GM13977 (cell line): ENCODE results near the gene FGGY.
"Not testable (repeated sequence)": the region's sequence is repeated elsewhere in the genome, so short reads cannot be mapped to it uniquely, and the experiment has no call there.

Experiments
- DNase-seq: peaks from one replicate; pipeline ENCODE4 v3.0.0; 2012; ENCODE audit warnings: low spot score
- in situ Hi-C: fragments of 300-500 bp; cut with MboI; formaldehyde crosslinking; loops from one replicate; pipeline ENCODE4 v1.12.0; 2022; ENCODE audit warnings: low sequenced_read_pairs, low pct_unique_long_range_greater_than_20kb, mixed read lengths, inconsistent platforms; ENCODE audit not compliant: unreplicated experiment
- TF ChIP-seq, protein P1 (sequence below): IDR thresholded peaks from 2 replicates; pipeline ENCODE4 v1.5.1; 2012; ENCODE audit warnings: mild to moderate bottlenecking, control low read depth; ENCODE audit not compliant: insufficient read depth; ENCODE audit errors: extremely low read depth, missing control alignments

FGGY gene

DNA sequence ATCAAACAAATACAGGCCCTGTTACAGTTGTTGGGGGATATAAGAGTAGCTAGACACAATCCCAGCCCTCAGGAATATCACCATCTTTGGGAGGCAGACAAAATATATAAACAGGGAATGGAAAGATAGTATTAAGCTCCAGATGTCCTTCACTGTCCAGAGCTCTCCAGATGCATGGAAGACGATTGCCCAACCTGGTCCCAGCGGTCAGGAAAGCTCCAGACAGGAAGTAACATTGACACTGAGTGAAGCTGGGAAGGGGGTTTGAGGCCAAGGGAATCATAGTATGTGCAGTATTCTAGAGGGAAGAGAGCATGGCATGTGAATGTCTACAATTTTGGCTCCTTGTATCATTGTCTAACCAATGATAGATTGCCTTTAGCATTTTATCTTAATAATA lies 344.0 kb downstream of the FGGY start:
- TF ChIP-seq, protein P1, sequence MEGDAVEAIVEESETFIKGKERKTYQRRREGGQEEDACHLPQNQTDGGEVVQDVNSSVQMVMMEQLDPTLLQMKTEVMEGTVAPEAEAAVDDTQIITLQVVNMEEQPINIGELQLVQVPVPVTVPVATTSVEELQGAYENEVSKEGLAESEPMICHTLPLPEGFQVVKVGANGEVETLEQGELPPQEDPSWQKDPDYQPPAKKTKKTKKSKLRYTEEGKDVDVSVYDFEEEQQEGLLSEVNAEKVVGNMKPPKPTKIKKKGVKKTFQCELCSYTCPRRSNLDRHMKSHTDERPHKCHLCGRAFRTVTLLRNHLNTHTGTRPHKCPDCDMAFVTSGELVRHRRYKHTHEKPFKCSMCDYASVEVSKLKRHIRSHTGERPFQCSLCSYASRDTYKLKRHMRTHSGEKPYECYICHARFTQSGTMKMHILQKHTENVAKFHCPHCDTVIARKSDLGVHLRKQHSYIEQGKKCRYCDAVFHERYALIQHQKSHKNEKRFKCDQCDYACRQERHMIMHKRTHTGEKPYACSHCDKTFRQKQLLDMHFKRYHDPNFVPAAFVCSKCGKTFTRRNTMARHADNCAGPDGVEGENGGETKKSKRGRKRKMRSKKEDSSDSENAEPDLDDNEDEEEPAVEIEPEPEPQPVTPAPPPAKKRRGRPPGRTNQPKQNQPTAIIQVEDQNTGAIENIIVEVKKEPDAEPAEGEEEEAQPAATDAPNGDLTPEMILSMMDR = no peak
- no peak for DNase-seq
- in situ Hi-C loops = no loop called here

DNA sequence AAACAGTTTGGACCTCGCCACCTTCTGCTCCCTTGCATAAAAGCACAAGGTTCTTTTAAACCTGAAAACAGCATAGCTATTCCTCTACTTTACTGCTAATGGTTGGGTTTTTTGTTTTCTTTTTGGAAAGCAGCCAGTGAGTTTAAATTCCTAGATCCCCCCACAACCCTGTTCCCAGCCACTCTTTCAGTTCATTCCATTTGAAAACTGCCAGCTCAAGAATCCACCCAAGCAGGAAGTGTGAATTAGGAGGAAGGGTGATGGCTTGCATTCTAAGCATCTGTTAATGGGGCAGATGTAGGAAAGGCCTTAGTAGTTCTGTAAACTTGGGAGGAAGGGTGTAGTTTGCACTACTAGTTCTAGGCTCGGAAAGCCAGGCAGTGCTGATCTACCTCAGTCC lies 344.9 kb downstream of the FGGY start:
- TF ChIP-seq, protein P1 = no peak
- DNase-seq = no peak
- in situ Hi-C loops = no loop called here

DNA sequence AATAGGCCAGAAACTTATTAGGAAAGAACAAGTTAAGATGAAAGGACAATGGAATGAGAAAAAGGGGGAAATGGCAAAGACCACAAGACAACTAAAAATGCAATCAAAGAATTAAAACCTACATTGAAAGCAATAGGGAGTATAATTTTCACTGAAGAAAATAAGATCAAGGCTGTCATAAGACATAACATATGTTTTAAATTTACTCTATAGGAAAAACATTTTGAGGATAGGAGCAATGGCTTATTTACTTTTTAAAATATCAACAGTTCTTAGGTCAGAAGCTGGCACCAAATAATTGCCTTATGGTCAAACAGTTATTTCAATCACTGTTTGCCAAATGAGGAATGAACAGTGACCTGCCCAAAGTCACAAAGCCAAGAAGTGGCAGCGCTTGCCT lies 346.6 kb downstream of the FGGY start:
- in situ Hi-C loops = no loop called here
- TF ChIP-seq, protein P1 = no peak
- no peak for DNase-seq

DNA sequence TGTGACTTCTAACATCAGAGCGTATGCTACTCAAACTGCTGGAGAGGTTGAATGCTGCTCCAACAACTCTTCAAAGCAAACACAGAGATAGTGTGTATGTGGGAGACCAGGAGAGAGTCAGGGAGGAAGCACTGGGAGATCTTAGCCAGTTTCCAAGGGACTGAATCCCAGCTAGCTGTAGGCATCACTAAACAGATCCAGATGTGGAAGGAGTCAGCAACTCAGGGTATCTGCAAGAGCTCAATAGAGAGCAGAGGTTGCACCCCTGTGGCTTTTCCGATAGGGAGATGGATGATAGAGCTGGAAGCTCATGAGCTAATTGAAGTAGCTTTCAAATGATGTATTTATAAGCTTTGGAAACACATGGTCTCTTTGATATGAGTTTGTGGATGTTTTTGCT lies 349.0 kb downstream of the FGGY start:
- TF ChIP-seq, protein P1 = no peak
- in situ Hi-C loops = no loop called here
- no peak for DNase-seq

DNA sequence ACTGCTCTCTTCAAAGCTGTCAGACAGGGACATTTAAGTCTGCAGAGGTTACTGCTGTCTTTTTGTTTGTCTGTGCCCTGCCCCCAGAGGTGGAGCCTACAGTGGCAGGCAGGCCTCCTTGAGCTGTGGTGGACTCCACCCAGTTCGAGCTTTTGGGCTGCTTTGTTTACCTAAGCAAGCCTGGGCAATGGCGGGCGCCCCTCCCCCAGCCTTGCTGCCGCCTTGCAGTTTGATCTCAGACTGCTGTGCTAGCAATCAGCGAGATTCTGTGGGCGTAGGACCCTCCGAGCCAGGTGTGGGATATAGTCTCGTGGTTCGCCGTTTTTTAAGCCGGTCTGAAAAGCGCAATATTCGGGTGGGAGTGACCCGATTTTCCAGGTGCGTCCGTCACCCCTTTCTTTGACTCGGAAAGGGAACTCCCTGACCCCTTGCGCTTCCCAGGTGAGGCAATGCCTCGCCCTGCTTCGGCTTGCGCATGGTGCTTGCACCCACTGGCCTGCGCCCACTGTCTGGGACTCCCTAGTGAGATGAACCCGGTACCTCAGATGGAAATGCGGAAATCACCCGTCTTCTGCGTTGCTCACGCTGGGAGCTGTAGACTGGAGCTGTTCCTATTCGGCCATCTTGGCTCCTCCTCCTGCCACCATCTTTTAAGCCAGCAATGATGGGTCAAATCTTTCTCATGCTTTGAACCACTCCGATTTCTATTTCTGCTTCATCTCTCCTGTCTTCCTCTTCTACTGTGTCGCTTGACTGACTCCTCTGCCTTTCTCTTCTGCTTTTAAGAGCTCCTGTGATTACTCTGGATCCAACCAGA lies 356.5 kb downstream of the FGGY start:
- DNase-seq, in situ Hi-C loops: not testable (repeated sequence)

DNA sequence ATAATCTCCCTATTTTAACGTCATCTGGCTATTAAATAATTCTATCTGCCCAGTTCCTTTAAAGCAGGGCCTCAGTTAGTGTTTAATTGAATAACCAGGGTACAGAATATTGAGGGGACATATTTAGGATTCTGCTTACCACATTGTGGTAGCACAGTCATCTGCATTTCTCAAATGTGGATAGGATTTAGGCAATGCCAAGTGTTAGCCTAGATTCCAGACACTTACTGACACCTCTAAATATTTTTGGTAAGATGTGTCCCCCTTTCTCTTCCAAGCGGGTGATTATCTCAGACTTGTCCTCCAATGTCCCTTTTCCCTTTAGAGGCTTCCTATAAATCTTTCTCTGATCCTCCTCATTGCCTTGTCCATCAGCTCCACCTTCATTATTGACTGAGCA lies 357.1 kb downstream of the FGGY start:
- TF ChIP-seq, protein P1 = no peak
- in situ Hi-C loops = no loop called here
- no peak for DNase-seq

DNA sequence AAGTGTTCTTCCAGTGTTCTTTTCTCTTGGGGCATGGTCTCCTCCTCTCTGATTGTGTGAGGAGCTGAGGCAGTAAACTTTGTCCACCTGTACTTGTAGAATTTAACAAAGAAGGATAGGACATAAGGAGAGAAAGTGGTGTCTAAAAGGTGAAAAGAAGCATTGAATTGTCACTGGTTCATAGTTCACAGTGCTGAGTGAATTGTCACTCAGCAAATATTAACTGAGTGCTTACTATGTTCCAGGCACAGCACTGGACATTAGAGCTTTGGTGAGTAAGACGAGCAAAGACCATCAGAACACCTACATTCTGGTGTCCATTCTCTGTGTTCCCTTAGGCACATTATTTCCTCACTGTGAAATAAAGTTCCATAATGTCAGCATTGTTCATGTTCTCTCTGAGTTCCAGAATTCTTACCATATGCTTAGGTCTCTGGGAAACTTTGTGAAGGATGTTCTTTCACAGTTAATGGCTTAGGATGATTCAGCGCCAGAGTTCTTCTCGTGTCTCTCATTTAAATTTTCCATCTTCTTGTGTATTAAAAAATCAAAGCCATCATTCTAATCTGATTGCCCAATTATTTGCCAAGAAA lies 361.1 kb downstream of the FGGY start:
- in situ Hi-C loops = no loop called here
- TF ChIP-seq, protein P1 = no peak
- no peak for DNase-seq
